Ovary (tissue), 3 donors: ENCODE data around the gene ACMSD.

Source experiments
- EP300 ChIP-seq: sonication (generic); formaldehyde crosslinking; IDR thresholded peaks from one replicate; pipeline ENCODE4 v1.6.1; 2017; ENCODE audit warnings: antibody characterized with exemption
- POLR2A ChIP-seq: fragments of 450-650 bp; IDR thresholded peaks from one replicate; pipeline ENCODE4 v1.6.1; 2017; ENCODE audit warnings: antibody characterized with exemption, mild to moderate bottlenecking, moderate library complexity
- TF ChIP-seq, protein P1 (sequence below), 3 donors: fragments of 450-650 bp in 2 of 3; fragments of 200-600 bp in 1 of 3; IDR thresholded peaks; one replicate each; pipeline versions ENCODE4 v1.5.1 to v1.8.0; 2016 to 2022; ENCODE audit warnings: antibody characterized with exemption in 3 of 3, mild to moderate bottlenecking in 1 of 3
- donor health status: DM: no; HTN: no; CAD: no.

DNA sequence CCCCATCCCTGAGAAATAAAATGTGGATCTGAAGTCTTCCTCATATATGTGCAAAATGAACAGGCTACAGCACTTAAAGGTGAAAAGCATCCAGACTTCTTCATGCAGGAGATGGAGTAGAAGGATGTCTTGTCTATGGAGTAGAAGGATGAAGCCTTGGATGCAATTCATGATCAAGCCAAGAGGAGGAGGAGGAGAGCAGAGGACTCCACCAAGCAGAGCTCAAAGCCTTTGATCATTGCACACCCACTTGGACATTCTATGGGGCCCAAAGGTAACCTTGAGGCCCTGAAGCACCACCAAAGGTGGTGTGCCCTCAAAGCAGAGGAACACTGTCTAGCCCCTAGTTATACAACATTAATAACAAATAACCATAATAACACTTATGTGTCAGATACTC, 17.3 kb downstream of the ACMSD start:
- TF ChIP-seq, protein P1, sequence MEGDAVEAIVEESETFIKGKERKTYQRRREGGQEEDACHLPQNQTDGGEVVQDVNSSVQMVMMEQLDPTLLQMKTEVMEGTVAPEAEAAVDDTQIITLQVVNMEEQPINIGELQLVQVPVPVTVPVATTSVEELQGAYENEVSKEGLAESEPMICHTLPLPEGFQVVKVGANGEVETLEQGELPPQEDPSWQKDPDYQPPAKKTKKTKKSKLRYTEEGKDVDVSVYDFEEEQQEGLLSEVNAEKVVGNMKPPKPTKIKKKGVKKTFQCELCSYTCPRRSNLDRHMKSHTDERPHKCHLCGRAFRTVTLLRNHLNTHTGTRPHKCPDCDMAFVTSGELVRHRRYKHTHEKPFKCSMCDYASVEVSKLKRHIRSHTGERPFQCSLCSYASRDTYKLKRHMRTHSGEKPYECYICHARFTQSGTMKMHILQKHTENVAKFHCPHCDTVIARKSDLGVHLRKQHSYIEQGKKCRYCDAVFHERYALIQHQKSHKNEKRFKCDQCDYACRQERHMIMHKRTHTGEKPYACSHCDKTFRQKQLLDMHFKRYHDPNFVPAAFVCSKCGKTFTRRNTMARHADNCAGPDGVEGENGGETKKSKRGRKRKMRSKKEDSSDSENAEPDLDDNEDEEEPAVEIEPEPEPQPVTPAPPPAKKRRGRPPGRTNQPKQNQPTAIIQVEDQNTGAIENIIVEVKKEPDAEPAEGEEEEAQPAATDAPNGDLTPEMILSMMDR (IDR thresholded peaks at IDR 0.05) = no peak
- TF ChIP-seq EP300 (no peak), POLR2A (no peak)
